ENCODE measurements around the gene TMEM150B.

Gene TMEM150B

DNA sequence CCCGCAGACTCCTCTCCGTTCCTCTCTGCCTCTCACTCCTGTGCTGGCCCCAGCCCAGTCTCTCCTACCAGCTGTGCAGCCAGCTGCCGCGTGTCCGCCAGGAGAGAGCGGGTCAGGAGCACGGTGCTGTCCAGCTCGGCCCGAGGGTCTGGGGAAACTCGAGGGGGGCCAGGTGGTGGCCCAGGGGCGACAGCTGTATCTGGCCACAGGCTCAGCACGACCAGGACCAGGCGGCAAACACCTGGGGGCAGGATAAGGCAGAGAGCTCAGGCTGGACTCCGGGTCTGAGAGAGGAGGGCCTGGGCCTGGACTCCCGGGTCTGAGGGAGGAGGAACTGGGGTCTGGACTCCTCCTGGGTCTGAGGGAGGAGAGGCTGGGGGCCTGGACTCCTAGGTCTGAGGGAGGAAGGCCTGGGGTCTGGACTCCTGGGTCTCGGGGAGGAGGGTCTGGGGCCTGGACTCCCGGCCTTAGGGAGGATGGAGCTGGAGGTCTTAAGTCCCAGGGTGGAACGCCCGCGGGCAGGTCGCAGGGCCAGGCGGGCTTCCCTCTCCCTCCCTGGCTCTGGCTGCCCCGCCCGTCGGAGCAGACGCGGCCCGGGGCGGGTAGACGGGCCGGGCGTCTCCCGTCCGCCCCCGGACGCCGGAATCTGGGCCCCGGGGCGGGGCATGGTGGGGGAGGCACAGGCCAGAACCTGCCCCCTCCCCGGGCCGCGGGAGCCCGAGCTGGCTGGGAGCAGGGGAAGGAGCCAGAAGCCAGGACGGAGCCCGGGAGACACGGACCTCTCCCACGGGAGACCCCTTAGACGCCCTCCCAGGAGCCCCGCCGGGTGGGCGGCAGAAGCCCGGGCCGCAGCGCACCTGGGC is 43.8 kb upstream of the TMEM150B start:
- DNase-seq (ENCODE audit: low read depth): no peak
- TF ChIP-seq CTCF (conservative IDR thresholded peaks at IDR 0.05; ENCODE audit: low read depth, low read length): no peak
- H3K4me3 ChIP-seq (ENCODE audit: low read length): peak overlapping the region; percentile 33

DNA sequence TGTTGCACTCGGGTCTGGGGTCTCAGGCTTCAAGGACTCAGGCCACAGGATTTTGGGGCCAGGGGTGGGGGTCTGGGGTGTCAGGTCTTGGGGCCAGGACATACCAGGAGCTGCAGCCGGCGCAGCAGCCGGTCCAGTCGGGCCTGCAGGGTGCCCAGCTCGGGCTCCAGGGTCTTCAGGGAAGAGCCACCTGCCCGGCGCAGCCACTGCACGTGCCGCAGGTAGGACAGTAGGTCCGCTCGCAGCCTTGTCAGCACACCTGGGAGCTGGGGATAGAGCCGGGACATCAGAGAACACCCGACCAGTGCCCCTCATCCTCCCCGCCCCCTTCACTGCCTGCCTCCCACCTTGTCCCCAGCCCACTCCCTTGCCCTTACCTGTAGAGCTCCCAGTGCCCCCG is 43.0 kb upstream of the TMEM150B start:
- no peak for DNase-seq (ENCODE audit: low read depth)
- no peak overlapping the region for H3K4me3 ChIP-seq (ENCODE audit: low read length)
- no peak for TF ChIP-seq CTCF (conservative IDR thresholded peaks at IDR 0.05; ENCODE audit: low read depth, low read length)

- no peak for DNase-seq (ENCODE audit: low read depth)
- no peak for TF ChIP-seq CTCF (conservative IDR thresholded peaks at IDR 0.05; ENCODE audit: low read depth, low read length)
- no peak overlapping the region for H3K4me3 ChIP-seq (ENCODE audit: low read length)
Observed at GRCh38 chr19:55366790-55367189, 41.6 kb upstream of the TMEM150B start.

GRCh38 chr19:55365964-55366363 is 40.8 kb upstream of the TMEM150B start:
- no peak for DNase-seq (ENCODE audit: low read depth)
- H3K4me3 ChIP-seq (ENCODE audit: low read length): no peak overlapping the region
- no peak for TF ChIP-seq CTCF (conservative IDR thresholded peaks at IDR 0.05; ENCODE audit: low read depth, low read length)

- no peak overlapping the region for H3K4me3 ChIP-seq (ENCODE audit: low read length)
- TF ChIP-seq CTCF (conservative IDR thresholded peaks at IDR 0.05; ENCODE audit: low read depth, low read length): no peak
- DNase-seq (ENCODE audit: low read depth): no peak
Observed at GRCh38 chr19:55365245-55365644, 40.1 kb upstream of the TMEM150B start.

GRCh38 chr19:55362990-55363716 is 38.0 kb upstream of the TMEM150B start, which contains the start of gene GARIN5B:
GARIN5B (minus strand) TSS chr19:55363260; CDS start chr19:55363066, 194 bp downstream.
- no peak for DNase-seq (ENCODE audit: low read depth)
- no peak within 1 kb of the TSS for H3K4me3 ChIP-seq (ENCODE audit: low read length)
- no peak for TF ChIP-seq CTCF (conservative IDR thresholded peaks at IDR 0.05; ENCODE audit: low read depth, low read length)
